ENCODE measurements around the gene UCN2.

DNA sequence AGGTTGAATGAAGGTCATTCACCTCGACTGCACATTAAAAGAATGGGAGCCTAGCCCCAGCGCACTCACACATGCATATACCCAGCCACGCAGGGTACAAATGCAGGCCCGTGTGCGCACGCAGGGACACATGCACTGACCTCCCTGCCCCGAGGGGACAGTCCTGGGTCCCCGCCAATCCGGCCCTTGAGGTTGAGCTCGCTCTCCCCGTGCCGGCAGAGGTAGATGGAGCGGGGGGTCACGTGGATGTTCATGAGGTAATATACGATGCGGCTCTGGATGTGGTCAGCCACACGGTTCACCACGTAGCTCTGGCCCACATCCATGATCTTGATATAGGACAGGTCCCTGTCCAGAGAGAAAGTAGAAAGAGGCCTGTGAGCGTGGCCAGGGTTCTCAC lies 27.5 kb downstream of the UCN2 start:
- TF ChIP-seq, protein P1, sequence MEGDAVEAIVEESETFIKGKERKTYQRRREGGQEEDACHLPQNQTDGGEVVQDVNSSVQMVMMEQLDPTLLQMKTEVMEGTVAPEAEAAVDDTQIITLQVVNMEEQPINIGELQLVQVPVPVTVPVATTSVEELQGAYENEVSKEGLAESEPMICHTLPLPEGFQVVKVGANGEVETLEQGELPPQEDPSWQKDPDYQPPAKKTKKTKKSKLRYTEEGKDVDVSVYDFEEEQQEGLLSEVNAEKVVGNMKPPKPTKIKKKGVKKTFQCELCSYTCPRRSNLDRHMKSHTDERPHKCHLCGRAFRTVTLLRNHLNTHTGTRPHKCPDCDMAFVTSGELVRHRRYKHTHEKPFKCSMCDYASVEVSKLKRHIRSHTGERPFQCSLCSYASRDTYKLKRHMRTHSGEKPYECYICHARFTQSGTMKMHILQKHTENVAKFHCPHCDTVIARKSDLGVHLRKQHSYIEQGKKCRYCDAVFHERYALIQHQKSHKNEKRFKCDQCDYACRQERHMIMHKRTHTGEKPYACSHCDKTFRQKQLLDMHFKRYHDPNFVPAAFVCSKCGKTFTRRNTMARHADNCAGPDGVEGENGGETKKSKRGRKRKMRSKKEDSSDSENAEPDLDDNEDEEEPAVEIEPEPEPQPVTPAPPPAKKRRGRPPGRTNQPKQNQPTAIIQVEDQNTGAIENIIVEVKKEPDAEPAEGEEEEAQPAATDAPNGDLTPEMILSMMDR (IDR thresholded peaks at IDR 0.05) = no peak
- TF ChIP-seq, protein P2, sequence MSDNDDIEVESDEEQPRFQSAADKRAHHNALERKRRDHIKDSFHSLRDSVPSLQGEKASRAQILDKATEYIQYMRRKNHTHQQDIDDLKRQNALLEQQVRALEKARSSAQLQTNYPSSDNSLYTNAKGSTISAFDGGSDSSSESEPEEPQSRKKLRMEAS (CRISPR knock-in tag; IDR thresholded peaks at IDR 0.05) = no peak
- no peak for TF ChIP-seq ELF4 (CRISPR knock-in tag; IDR thresholded peaks at IDR 0.05; ENCODE audit: low read depth)
- no peak for TF ChIP-seq SP1 (CRISPR knock-in tag; conservative IDR thresholded peaks at IDR 0.05)
- TF ChIP-seq NR2C2 (CRISPR knock-in tag; IDR thresholded peaks at IDR 0.05) = no peak
- TF ChIP-seq JUN (CRISPR knock-in tag; IDR thresholded peaks at IDR 0.05) = no peak
- TF ChIP-seq ZNF121 (CRISPR knock-in tag; IDR thresholded peaks at IDR 0.05) = no peak
- TF ChIP-seq GABPB1 (CRISPR knock-in tag; IDR thresholded peaks at IDR 0.05) = no peak
- no peak for TF ChIP-seq TEAD4 (CRISPR knock-in tag; IDR thresholded peaks at IDR 0.05)
- TF ChIP-seq, protein P3, sequence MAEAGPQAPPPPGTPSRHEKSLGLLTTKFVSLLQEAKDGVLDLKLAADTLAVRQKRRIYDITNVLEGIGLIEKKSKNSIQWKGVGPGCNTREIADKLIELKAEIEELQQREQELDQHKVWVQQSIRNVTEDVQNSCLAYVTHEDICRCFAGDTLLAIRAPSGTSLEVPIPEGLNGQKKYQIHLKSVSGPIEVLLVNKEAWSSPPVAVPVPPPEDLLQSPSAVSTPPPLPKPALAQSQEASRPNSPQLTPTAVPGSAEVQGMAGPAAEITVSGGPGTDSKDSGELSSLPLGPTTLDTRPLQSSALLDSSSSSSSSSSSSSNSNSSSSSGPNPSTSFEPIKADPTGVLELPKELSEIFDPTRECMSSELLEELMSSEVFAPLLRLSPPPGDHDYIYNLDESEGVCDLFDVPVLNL (CRISPR knock-in tag; IDR thresholded peaks at IDR 0.05; ENCODE audit: borderline replicate concordance, low read depth) = no peak
